NB4 (cell line): ENCODE results near the gene GAB3.
"Not testable (repeated sequence)": the region's sequence is repeated elsewhere in the genome, so short reads cannot be mapped to it uniquely, and the experiment has no call there.

ENCODE experiments used
- DNase-seq: peaks from one replicate; pipeline ENCODE4 v3.0.0; 2010; ENCODE audit warnings: low read depth
- H3K4me3 ChIP-seq: one replicate; pipeline ENCODE4 v1.5.1; 2011; ENCODE audit warnings: mild to moderate bottlenecking, low read depth, low read length, moderate library complexity
- MYC ChIP-seq: IDR thresholded peaks from 2 replicates; pipeline ENCODE4 v1.6.1; 2011; ENCODE audit warnings: low read depth, low read length
- POLR2A ChIP-seq: IDR thresholded peaks from 2 replicates; pipeline ENCODE4 v1.6.1; 2011; ENCODE audit warnings: mild to moderate bottlenecking; ENCODE audit not compliant: insufficient read length; ENCODE audit errors: extremely low read depth
- TF ChIP-seq, protein P1 (sequence below): IDR thresholded peaks from one replicate; pipeline ENCODE4 v1.5.1; 2012; ENCODE audit warnings: low read depth, low read length
- TF ChIP-seq, protein P2 (sequence below): IDR thresholded peaks from 2 replicates; pipeline ENCODE4 v1.6.1; 2011; ENCODE audit warnings: low read depth, low read length

GAB3 gene

DNA sequence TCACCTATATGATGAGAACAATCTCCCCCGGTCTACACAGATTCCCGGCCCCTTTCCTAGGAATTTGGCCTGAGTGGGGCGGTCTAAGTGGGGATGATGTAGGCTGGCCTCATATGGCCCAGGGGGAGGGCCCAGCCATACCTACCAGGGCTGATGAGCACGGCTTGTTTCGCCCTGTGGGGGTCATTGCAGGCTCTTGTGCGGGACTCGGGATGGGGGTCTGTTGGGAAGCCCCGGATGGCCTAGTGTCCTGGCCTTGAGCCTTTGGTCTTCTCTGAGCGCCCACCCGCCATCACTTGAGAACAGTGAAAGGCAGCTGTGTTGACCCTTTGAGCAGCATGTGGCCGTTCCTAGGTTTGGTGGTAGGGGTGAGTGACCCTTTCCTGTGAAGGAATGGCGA is 92.7 kb downstream of the GAB3 start:
- H3K4me3 ChIP-seq, result no peak overlapping the region
- no peak for DNase-seq
- TF ChIP-seq, protein P1, sequence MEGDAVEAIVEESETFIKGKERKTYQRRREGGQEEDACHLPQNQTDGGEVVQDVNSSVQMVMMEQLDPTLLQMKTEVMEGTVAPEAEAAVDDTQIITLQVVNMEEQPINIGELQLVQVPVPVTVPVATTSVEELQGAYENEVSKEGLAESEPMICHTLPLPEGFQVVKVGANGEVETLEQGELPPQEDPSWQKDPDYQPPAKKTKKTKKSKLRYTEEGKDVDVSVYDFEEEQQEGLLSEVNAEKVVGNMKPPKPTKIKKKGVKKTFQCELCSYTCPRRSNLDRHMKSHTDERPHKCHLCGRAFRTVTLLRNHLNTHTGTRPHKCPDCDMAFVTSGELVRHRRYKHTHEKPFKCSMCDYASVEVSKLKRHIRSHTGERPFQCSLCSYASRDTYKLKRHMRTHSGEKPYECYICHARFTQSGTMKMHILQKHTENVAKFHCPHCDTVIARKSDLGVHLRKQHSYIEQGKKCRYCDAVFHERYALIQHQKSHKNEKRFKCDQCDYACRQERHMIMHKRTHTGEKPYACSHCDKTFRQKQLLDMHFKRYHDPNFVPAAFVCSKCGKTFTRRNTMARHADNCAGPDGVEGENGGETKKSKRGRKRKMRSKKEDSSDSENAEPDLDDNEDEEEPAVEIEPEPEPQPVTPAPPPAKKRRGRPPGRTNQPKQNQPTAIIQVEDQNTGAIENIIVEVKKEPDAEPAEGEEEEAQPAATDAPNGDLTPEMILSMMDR, result no peak
- TF ChIP-seq, protein P2, sequence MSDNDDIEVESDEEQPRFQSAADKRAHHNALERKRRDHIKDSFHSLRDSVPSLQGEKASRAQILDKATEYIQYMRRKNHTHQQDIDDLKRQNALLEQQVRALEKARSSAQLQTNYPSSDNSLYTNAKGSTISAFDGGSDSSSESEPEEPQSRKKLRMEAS, result no peak
- no peak for TF ChIP-seq MYC
- TF ChIP-seq POLR2A, result no peak

DNA sequence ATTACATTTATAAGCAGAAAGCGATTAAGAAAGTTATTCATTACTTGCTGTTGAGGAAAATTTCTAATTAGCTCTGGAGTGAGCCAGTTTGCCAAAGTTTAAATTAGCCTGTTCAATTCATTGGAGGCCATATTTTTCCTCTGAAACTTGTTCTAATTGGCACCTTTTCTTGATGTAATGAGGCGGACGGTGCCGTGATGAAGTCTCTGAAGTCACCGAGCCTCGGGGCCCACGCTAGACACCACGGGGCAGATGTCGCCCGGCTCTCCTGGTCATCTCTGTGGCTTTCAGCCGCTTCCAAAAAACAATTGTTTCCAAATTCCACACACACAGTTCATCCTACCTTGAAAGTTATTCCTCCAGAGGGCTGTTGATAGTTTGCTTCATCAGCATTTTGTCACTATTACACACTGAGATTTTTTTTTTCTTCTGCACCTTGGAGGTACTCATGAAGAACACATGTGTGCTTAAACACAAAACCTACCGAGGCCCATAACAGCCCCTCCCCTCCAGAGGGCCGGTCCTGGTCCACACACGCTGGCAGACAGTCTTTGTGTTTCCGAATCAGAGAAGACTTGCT is 93.6 kb downstream of the GAB3 start:
- DNase-seq, result no peak
- no peak for TF ChIP-seq MYC
- no peak for TF ChIP-seq POLR2A
- no peak overlapping the region for H3K4me3 ChIP-seq

DNA sequence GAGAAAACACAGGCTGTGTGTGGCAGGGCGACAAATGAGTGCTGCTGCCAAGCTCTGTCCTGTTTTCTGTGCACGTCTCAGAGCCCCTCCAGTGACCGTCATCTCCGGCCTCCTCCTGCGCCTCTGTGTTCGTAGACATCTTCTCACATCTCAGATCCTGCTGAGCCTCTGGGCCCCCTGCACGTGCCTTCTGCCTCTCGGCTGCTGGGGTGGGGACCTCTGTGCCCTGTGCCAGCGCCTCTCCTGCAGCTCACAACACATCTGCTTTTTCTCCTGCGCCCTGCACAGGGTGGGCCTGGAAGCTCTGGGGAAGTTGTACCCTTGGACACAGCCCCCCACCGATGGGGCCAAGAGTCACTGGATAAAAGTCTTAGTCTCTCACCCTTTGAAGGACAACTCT is 95.1 kb downstream of the GAB3 start:
- no peak overlapping the region for H3K4me3 ChIP-seq
- TF ChIP-seq POLR2A (no peak), MYC (no peak)
- TF ChIP-seq, protein P2, result no peak
- TF ChIP-seq, protein P1, result no peak
- no peak for DNase-seq

DNA sequence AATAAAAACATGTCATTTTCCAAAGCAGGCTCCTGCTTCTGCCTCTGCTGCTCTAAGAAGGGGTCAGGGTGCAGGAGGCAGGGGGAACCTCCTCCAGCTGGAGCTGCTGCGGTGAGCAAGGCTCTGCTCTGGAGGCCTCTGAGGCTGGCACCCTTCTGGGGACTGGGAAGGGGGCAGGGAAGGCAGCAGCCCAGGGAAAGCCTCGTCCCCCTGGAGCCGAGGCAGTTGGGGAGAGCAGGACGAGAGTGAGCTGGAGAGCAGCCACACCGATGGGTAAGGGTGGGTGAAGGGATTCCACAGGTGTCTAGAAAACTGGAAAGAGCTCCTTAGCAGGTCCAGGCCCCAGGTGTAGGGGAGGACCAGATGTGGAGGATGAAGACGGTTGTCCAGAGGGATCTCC is 95.5 kb downstream of the GAB3 start:
- DNase-seq, result no peak
- no peak overlapping the region for H3K4me3 ChIP-seq
- no peak for TF ChIP-seq POLR2A
- TF ChIP-seq, protein P2, result no peak
- TF ChIP-seq, protein P1, result no peak

DNA sequence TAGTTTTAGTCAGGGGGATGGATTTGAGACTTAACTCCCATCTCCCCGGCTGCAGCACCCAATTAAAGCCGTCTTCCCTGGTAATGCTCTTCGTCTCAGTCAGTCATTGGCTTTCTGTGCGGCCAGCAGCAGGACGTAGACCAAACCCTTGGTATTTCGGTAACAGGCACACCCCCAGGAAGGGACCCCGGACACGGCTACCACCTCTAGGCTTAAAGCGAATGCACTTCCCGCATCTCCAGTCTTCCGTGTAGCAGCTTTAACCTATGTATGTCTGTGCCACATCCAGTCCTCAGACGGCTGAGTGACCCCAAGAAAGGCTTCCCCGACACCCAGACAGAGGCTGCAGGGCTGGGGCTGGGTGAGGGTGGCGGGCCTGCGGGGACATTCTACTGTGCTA is 96.0 kb downstream of the GAB3 start:
- TF ChIP-seq, protein P1, result no peak
- TF ChIP-seq, protein P2, result no peak
- no peak for TF ChIP-seq MYC
- TF ChIP-seq POLR2A, result no peak
- H3K4me3 ChIP-seq, result no peak overlapping the region
- DNase-seq, result no peak

DNA sequence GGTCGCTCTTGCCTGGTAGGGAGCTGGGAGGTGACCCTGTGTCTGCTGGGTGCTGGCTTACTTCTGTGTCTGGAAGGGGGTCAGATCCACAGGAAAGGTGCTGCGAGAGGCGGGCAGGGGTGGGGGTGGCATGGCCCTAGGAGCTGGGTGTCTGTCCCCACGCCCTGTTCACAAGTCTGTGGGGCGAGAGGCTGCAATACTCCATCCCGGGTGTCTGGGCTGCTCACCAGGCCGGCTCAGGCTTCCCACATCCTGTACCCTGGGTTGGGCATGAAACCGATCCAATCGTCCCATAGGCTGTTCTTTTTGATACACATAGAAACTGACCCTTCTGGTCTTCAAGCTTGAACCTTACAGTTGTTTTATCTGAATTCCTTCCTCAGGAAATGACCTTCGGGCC is 96.5 kb downstream of the GAB3 start:
- DNase-seq, result no peak
- TF ChIP-seq MYC (no peak), POLR2A (no peak)
- TF ChIP-seq, protein P1, result no peak
- TF ChIP-seq, protein P2, result no peak
- H3K4me3 ChIP-seq, result no peak overlapping the region

DNA sequence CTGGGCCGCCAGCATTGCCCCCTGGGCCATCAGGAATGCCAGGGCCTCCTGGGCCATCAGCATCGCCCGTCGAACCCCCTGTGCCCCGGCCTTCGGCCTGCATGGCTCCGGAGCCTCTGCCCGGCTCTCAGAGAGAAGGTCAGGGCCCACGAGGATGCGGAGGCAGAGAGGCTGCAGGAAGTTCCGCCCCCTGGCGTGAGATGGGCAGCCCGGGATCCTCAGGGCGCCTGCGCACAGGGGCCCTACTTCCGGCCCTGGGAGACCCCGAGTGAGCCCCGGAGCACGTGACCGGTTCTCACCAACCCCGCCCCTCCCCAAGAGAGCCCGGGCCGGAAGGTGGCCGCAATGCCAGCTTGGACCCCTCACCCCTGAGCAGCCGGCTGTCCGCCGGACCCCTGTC is 97.5 kb downstream of the GAB3 start, which contains the start of gene CTAG2:
CTAG2 (minus strand) TSS at position 167 of the 400 bp plus-strand sequence; CDS start at position 103, 64 bp downstream.
- H3K4me3 ChIP-seq, DNase-seq: not testable (repeated sequence)
